Heart right ventricle (tissue), 16 donors: Measurements from ENCODE around the gene COL23A1. TPM values are rescaled to one million over a fixed set of nuclear protein-coding genes. Genes with fewer than 3 reads are reported as not detected.

ENCODE experiments used
- ATAC-seq, 8 donors: fragments of 200-7000 bp; cut with Tn5 transposase; one replicate each; pipeline ENCODE4 v1.9.1; 2020; ENCODE audit warnings: mild to moderate bottlenecking in 8 of 8, moderate library complexity in 8 of 8, moderate number of reproducible peaks in 1 of 8
- DNase-seq, 2 donors: peaks; one replicate each; pipeline ENCODE4 v3.0.0-alpha.2; 2020
- H3K27ac ChIP-seq, 10 donors: fragments of 200-600 bp; sonication (generic) in 2 of 10; one replicate each; pipeline versions ENCODE4 v1.5.0 to v1.8.0; 2020 to 2022; ENCODE audit warnings: mild to moderate bottlenecking in 3 of 10
- H3K27me3 ChIP-seq, 7 donors: fragments of 200-600 bp; one replicate each; pipeline ENCODE4 v1.8.0; 2021 to 2022; ENCODE audit warnings: mild to moderate bottlenecking in 2 of 7
- H3K36me3 ChIP-seq, 9 donors: fragments of 200-600 bp; sonication (generic) in 1 of 9; one replicate each; pipeline versions ENCODE4 v1.5.0 to v1.8.0; 2020 to 2022; ENCODE audit warnings: mild to moderate bottlenecking in 2 of 9
- H3K4me1 ChIP-seq, 9 donors: fragments of 200-600 bp; sonication (generic) in 1 of 9; one replicate each; pipeline versions ENCODE4 v1.5.0 to v1.8.0; 2020 to 2022; ENCODE audit warnings: mild to moderate bottlenecking in 4 of 9
- H3K4me3 ChIP-seq, 10 donors: fragments of 200-600 bp; sonication (generic) in 2 of 10; one replicate each; pipeline versions ENCODE4 v1.5.0 to v1.8.0; 2020 to 2022; ENCODE audit warnings: mild to moderate bottlenecking in 7 of 10, moderate library complexity in 2 of 10
- H3K9me3 ChIP-seq, 11 donors: fragments of 200-600 bp in 10 of 11; sonication (generic) in 2 of 11; one replicate each; pipeline versions ENCODE4 v1.5.0 to v1.8.0; 2013 to 2022; ENCODE audit warnings: mild to moderate bottlenecking in 2 of 11, control low read depth in 1 of 11, moderate library complexity in 1 of 11
- WGBS, 2 donors: extraction: QIAGEN DNeasy Blood & Tissue Kit; methylation state at CpG; one replicate each; pipeline ENCODE4 v1.1.7; 2013; ENCODE audit warnings: inconsistent platforms in 1 of 2; 5-methylcytosine and 5-hydroxymethylcytosine counted together
- intact Hi-C, 10 donors: fragments of 100-400 bp; cut with DNase I; formaldehyde crosslinking; loops; one replicate each; pipeline versions ENCODE4 v1.11.1 to v1.14.2; 2022
- polyA plus RNA-seq, 2 donors: library from polyadenylated mRNA; stranded (reverse); fragments of 200-250 nt; gene quantifications; one replicate each; pipeline ENCODE4 v1.2.3, GENCODE V29; 2013
- total RNA-seq, 10 donors: library from RNA; stranded (reverse); fragmentation: NEBNext Ultra II Directional in 3 of 10; extraction: Animal tissue kit (Norgen Biotek cat#: 25700) in 3 of 10; gene quantifications; one replicate each; pipeline versions ENCODE4 v1.2.1 to v1.2.4, GENCODE V29; 2021 to 2023
- TF ChIP-seq, protein P1 (sequence below), 9 donors: fragments of 200-600 bp; sonication (generic) in 2 of 9; IDR thresholded peaks; one replicate each; pipeline versions ENCODE4 v1.5.0 to v1.8.0; 2021 to 2022; ENCODE audit warnings: antibody characterized with exemption in 9 of 9, mild to moderate bottlenecking in 5 of 9, moderate library complexity in 1 of 9
- donor health status: Arrhythmogenic right ventricular cardiomyopathy.
- donor health status: ischemic (EF 13 %, LVEDD 7.1; RV severe dilation, severe dysfunction).
- donor health status: healthy with polysubstance abuse.
- donor health status: DM: no; HTN: yes; CAD: no.
- donor health status: DM: no; HTN: no; CAD: no.
- donor health status: ischemic (EF 25% LVEDD 6.9; RV normal size, moderate dysfunction).
- donor health status: ischemic (EF 25% LVEDD 5.7; RV mildly dilated, moderate dysfunction).
- donor health status: healthy.
- donor health status: DM: yes; HTN: yes; CAD: no.
- donor health status: Ischemic cardiomyopathy.
- donor health status: ischemic (EF 35%, LVEDD 5.7; RV mildly dilated, moderate dysfunction).
- donor health status: nonischemic (EF 11% LVEDD 7.7; RV severe dilation, severe dysfunction).
- donor health status: DM: yes; HTN: yes; CAD: no.
- donor health status: PGD.
- donor health status: ischemic (EF 29% LVEDD 5.4; RV normal size, mild dysfunction).
- donor health status: nonischemic (EF 23%, LVEDD 6.1; RV moderate dilation, normal function).

COL23A1 gene
- total and polyA plus RNA-seq, 12 donors, result 8.9 to 29.0 (median 16.2) TPM

DNA sequence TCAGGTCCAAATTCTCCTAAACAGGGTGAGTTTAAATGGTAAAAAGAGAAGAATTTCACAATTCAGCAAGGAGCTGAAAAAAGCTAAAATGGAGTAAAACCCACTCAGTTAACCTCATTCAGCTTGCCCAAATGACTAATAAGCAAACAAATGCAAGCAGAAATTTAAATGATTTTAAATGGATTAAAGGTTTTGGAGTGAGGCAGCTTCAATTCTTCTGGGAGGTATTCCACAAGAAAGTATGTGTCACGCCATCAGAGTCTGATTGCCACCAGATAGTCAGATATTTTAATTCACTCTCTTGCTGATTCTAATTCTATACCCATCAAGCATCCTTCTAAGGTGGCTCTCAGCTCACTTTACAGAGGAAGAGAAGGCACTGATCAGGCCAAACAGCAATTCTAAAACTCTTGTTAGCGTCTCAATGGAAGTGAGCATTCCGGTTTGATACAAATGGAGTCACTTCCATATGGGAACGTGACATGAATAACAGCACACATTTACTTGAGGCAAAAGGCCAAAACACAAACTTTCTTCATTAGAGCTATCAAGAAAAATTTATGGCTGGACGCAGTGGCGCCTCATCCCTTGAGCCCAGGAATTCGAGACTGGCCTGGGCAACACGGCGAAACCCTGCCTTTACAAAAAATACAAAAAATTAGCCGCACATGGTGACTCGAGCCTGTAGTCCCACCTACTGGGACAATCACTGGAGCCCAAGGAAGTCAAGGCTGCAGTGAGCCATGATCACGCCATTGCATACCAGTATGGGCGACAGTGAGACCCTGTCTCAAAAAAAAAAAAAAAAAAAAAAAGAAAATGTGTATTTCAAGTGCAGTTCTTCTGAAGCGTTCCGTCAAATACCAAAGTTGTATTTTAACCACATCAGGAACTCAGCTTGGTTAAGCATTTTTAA, 34.7 kb upstream of the COL23A1 start:
- 13 to 15% methylated on average over 15 of the region's 15 CpGs for WGBS, 2 donors
- ATAC-seq, result no peak
- H3K36me3 ChIP-seq, result peaks cover 0 to 36% (median 14%) of the 10 kb centered on the region in 9 donors

DNA sequence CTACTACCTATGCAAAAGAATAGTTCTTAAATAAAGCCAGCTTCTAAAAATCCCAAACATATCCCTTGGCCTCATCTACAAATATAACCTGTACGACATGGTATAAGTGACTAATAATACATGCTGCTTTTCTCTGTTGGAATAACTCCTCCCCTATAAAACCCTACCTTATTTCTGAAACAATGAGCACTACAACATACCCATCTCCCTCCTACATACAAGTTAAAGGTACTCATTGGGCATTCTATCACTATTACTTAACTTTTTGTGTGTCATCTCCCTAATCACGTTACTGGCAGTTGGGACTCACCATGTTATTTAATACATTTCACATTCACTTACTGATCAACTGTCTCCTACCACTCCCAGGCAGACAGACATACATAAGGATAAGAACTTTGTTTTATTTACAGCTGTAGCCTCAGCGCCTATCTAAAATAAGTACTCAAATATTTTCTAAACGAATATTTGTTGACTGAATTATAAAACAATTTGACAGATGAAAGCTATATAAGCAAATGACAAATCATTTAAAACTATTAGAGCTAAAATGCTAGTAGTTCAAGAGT, 32.6 kb upstream of the COL23A1 start:
- peaks cover 9 to 69% (median 54%) of the 10 kb centered on the region in 9 donors for H3K4me1 ChIP-seq
- intact Hi-C loops, result loop anchor here in 1 of 10 donors (10.0 kb wide), 1 partner anchor 112 kb away; the partner anchor contains the start of gene ZNF354A
- 74 to 78% methylated on average over 4 of the region's 4 CpGs for WGBS, 2 donors

More for the DNA sequence above, 34.7 kb upstream of the COL23A1 start:
- no peaks in the 10 kb centered on the region for H3K27me3 ChIP-seq
- H3K9me3 ChIP-seq, result no peaks in the 10 kb centered on the region
- peaks cover 9 to 57% (median 46%) of the 10 kb centered on the region in 9 donors for H3K4me1 ChIP-seq
- DNase-seq, result no peak
- H3K4me3 ChIP-seq, result peak overlapping the region; percentile 75 to 98 (median 92)
- intact Hi-C loops, result loop anchor here in 2 of 10 donors (5.0 to 10.0 kb wide), 2 partner anchors 107 to 110 kb away; partner anchors contain the start of gene ZNF354A (in 2 of the 2)
- TF ChIP-seq, protein P1, sequence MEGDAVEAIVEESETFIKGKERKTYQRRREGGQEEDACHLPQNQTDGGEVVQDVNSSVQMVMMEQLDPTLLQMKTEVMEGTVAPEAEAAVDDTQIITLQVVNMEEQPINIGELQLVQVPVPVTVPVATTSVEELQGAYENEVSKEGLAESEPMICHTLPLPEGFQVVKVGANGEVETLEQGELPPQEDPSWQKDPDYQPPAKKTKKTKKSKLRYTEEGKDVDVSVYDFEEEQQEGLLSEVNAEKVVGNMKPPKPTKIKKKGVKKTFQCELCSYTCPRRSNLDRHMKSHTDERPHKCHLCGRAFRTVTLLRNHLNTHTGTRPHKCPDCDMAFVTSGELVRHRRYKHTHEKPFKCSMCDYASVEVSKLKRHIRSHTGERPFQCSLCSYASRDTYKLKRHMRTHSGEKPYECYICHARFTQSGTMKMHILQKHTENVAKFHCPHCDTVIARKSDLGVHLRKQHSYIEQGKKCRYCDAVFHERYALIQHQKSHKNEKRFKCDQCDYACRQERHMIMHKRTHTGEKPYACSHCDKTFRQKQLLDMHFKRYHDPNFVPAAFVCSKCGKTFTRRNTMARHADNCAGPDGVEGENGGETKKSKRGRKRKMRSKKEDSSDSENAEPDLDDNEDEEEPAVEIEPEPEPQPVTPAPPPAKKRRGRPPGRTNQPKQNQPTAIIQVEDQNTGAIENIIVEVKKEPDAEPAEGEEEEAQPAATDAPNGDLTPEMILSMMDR (IDR thresholded peaks at IDR 0.05), result no peak
- peak overlapping the region in 6 of 10 donors; percentile 95 to 99 (median 95) for H3K27ac ChIP-seq

DNA sequence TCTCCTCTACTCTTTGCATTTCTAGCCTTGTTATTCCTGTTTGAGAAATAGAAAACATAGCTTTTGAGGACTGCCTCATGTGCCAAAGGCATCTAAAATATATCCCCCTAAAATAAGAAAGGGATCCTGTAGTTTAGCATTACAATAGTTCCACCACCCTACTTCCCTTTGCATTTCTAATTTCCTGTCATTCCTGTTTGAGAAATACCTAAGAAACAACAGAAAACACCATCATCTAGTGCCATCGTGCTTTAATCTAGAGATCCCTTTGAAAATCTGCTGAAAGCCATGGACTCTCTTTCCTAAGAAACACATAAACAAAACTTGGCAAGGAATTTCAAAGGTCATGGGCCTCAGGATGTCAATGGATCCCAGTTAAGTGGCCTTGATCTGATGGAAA, 29.2 kb upstream of the COL23A1 start:
- 31 to 43% methylated on average over 1 of the region's 1 CpG for WGBS, 2 donors
- Histone ChIP-seq H3K27me3 (no peaks in the 10 kb centered on the region), H3K4me3 (no peak overlapping the region), H3K36me3 (peaks cover 0 to 91% (median 51%) of the 10 kb centered on the region in 9 donors), H3K27ac (no peak overlapping the region), H3K4me1 (peaks cover 6 to 73% (median 49%) of the 10 kb centered on the region in 9 donors), H3K9me3 (no peaks in the 10 kb centered on the region)
- TF ChIP-seq, protein P1 (IDR thresholded peaks at IDR 0.05), result no peak
- DNase-seq (no peak), ATAC-seq (no peak)
- intact Hi-C loops, result no loop called here

More for the DNA sequence above, 32.6 kb upstream of the COL23A1 start:
- H3K9me3 ChIP-seq, result no peaks in the 10 kb centered on the region
- H3K27me3 ChIP-seq, result no peaks in the 10 kb centered on the region
- H3K4me3 ChIP-seq, result no peak overlapping the region
- TF ChIP-seq, protein P1 (IDR thresholded peaks at IDR 0.05), result no peak
- no peak for DNase-seq
- H3K27ac ChIP-seq, result no peak overlapping the region
- no peak for ATAC-seq
- peaks cover 0 to 57% (median 20%) of the 10 kb centered on the region in 9 donors for H3K36me3 ChIP-seq

DNA sequence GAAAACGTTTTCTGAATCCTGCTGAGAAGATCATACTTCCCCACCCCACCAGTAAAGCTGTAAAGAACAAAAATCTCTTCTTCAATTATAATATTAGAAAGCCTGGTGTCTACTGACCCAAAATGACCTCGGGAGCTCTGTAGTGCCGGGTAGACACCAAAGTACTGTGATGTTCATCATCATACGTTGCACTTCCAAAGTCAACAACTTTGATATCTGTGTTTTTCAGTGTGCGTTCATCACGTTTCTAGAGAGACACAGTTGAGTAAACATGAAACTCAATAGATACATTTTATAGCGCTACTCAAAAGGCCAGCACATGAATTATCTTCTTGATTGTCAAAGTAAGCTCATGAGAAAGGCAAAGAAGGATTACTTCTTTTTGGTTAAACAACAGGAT, 22.1 kb upstream of the COL23A1 start:
- Histone ChIP-seq H3K4me3 (no peak overlapping the region), H3K27ac (peak overlapping the region in 3 of 10 donors; percentile 4 to 41 (median 16)), H3K27me3 (no peaks in the 10 kb centered on the region), H3K9me3 (no peaks in the 10 kb centered on the region), H3K36me3 (peaks cover 0 to 100% (median 86%) of the 10 kb centered on the region in 9 donors), H3K4me1 (peaks cover 0 to 26% (median 8%) of the 10 kb centered on the region in 9 donors)
- 43 to 60% methylated on average over 7 of the region's 7 CpGs for WGBS, 2 donors
- no peak for DNase-seq
- TF ChIP-seq, protein P1 (IDR thresholded peaks at IDR 0.05), result no peak
- peak in 1 of 8 donors; percentile 49 for ATAC-seq
- intact Hi-C loops, result no loop called here
